Frontal cortex (tissue), 4 donors: Measurements from ENCODE around the gene SMCR8. TPM values are rescaled to one million over a fixed set of nuclear protein-coding genes. Genes with fewer than 3 reads are reported as not detected.

Source experiments
- DNase-seq, 2 donors: peaks; one replicate each; pipeline ENCODE4 v3.0.0; 2012; ENCODE audit warnings: low spot score in 2 of 2
- FAIRE-seq: peaks from 2 replicates; lab custom pipeline; 2012; peaks lifted over from hg19 to GRCh38; lab: Jason Lieb, UNC
- total RNA-seq: library from RNA; depleted of rRNA; stranded (reverse); fragments of >200 nt; gene quantifications from one replicate; pipeline ENCODE4 v1.2.3, GENCODE V29; 2014
- donor health status: control.
- donor health status: control.
- donor health status: control.

Gene SMCR8
- total RNA-seq, 1 donor from 2014 or later = 10.6 TPM

- FAIRE-seq (no peak), DNase-seq (no peak)
Measured at GRCh38 chr17:18314059-18314730, 898 bp upstream of the SMCR8 start.

GRCh38 chr17:18315562-18315922, 449 bp downstream of the SMCR8 start:
- DNase-seq (no peak), FAIRE-seq (no peak)

GRCh38 chr17:18315961-18316360, 868 bp downstream of the SMCR8 start:
- FAIRE-seq (no peak), DNase-seq (no peak)

- no peak for FAIRE-seq
- no peak for DNase-seq
Measured at GRCh38 chr17:18318117-18318516, 3.0 kb downstream of the SMCR8 start.

DNA sequence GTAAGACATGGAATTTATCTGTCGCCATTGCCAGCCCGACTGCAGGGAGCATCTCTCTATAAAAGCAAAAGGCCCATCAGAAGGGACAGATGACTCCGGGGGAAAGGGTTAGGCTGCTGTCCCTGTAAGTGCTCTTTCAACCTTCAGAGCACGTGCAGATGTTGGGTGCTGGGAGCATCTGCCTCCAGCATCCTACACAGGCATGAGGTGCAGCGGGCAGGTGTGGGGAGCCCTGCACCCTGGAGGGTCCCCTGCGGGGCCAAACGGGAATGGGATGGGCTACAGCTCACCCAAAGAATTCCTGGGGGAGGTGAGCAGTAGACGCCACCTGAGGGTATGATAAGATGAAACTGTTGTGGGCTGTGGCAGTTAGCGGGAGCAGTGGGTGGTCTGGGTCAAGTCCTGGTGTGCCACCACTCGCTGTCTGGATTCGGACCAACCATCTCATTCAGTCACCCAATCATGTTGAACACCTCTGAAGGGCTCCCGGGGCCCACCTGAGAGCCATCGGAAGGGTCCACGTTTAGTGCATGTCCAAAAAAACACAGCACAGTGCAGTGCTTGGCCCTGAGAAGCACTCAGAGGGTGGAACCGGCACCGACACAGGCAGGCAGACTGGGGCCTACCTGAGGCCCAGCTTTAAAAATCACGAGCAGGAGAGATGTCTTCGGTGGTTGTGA, 3.8 kb downstream of the SMCR8 start:
- FAIRE-seq = no peak
- no peak for DNase-seq

DNA sequence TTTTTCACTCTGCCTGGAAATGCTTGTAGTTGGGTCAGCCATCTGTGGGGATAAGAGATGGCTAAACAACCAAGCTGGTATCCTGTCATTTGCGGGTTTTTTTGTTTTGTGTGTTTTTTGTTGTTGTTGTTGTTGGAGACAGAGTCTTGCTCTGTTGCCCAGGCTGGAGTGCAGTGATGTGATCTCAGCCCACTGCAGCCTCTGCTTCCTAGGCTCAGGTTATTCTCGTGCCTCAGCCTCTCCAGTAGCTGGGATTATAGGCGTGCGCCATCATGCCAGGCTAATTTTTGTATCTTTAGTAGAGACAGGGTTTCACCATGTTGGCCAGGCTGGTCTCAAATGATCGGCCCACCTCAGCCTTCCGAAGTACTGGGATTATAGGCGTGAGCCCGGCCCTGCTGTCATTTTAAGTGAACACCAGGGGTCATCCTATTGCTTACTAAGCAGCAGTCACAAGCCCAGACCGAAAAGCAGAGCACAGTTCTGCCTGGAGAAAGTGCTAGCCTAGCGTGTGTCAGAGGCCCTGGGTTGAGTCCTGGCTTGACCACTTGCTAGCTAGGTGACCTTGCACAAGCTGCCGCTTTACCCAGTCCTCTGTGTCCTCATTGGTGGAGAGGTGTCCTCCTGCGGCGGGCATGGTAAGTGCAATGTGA, 4.6 kb downstream of the SMCR8 start:
- no peak for FAIRE-seq
- DNase-seq = no peak

DNA sequence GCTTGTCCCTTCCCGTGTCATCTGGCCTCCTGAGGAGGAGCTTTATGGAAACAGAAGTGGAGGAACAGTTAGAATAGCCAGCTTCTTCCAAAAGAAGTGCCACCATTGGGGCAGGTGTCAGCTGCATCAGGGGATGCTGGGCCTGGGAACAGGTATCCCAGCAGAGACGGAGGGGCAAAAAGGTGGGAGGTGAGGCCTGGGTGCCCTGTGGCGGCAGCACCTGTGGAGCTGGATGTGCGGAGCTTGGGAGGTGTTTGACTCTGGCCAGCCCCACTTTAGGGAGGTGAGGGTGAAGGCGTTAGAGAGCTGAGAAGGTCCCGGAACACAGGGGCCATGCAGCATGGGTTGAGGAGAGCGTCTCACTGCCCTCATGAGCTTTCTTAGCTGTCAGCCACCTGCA, 5.2 kb downstream of the SMCR8 start:
- DNase-seq (no peak), FAIRE-seq (no peak)

DNA sequence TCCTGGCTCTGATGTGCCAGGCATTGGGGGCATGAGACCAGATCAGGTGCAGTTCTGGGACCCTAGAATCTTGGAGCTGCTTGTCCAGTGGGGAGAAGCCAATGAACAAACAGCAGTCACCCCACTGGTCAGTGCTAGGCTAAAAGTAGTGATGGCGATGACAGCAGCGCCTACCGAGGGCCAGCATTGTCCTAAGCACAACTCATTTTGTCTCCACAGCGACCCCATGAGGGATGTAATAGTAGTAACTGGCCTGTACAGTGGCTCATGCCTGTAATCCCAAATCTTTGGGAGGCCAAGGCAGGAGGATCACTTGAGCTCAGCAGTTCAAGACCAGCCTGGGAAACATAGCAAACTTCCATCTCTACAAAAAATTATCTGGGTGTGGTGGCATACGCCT, 6.2 kb downstream of the SMCR8 start:
- no peak for FAIRE-seq
- no peak for DNase-seq

DNA sequence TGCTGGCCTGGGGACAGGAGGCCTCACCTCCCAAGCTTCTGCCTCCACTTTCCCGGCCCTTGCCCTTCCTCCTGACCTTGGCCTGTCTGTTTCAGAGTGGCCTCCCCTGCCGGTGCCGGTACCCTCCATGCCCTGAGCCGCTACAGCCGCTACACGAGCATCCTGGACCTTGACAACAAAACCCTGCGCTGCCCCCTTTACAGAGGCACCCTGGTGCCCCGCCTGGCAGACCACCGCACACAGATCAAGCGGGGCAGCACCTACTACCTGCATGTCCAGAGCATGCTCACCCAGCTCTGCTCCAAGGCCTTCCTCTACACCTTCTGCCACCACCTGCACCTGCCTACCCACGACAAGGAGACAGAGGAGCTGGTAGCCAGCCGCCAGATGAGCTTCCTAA, 7.4 kb downstream of the SMCR8 start:
- FAIRE-seq = no peak
- no peak for DNase-seq

GRCh38 chr17:18323007-18323406, 7.9 kb downstream of the SMCR8 start:
- FAIRE-seq (no peak), DNase-seq (no peak)

DNA sequence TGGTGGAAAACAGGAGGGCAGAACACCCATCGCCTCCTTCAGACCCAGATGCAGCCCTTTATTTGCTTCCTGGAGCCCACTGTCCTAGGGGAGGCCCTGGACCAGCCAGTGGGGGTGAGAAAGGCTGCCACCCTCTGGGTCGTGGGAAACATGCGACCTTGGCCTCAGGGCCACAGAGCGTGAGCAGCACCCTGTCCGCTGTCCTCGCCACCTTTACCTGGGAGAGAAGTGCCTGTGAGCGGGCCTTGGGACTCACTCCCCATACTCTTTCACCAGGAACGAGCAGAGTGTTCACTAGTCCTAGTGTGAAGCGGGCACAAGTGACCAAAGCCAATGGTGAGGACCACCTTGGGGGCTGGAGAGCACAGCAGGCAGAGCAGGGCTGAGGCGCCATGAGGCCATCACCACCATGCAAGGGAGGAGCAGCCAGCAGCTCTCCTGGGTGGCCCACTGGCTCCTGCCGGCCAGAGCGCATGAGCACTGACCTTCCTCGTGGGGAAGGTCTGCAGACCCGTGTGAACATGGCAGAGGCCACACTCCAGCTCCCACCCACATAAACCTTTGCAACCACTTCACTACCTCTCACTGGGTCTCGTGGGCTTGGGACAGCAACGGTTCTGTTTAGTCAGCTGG, 8.5 kb downstream of the SMCR8 start:
- DNase-seq (no peak), FAIRE-seq (no peak)

GRCh38 chr17:18324140-18325050, 9.3 kb downstream of the SMCR8 start:
- DNase-seq (no peak), FAIRE-seq (no peak)

- FAIRE-seq = no peak
- DNase-seq = no peak
Measured at GRCh38 chr17:18326039-18326438, 10.9 kb downstream of the SMCR8 start.

DNA sequence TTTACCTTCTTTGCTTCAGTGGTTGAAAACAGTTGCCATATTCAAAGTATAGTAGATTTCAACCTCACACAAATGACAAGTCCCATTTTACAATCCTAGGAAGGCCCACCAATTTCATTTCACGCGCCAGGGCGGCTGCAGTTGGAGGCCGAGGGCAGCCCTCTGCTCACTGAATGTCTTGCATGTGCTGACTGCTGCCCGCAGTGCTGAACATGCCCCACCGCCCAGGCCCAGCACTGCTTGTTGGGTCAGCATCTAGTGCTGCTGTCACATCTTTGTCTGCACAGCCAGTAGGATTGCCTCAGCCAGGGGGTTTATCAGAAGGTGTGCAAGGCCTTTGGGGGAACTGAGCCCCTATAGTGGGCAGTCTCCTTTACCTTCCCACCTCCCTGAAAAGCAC, 11.5 kb downstream of the SMCR8 start:
- DNase-seq (no peak), FAIRE-seq (no peak)

DNA sequence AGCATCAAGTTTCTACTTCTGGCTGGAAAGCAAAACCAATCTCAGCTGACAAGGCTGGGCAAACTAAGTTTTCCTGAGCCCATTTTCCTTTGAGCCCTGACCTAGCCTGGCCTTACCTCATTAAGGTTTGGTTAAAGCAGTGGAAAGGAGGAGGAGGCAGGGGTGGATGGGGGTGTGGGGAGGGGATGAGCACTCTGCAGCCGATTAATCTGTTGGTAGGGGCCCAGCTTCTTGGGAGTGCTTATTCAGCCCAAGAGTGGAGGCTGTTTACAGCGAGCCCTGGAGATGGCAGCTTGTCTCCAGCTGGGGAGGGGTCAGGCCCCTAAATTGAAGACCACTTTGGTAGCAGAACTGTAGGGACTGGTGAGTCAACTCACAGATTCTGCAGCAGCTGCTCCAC, 12.0 kb downstream of the SMCR8 start:
- DNase-seq = no peak
- FAIRE-seq = no peak

DNA sequence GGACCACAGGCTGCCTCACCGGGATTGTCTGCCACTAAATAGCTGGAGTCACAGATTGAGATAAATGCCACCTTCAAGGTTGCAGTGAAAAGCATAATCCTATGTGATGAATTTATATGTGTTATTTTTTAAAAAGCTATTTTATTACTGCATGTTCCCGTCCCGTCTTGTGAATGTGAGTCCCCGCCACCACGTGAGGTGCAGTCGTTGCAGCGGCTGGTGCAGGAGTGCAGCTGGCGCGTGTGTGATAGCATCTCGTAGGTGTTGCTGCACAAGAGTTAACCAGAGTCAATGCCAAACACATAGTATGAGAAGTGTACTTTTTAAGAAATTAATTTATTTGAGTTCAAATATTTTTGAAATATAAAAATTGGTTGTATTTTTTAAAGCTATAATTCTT, 12.5 kb downstream of the SMCR8 start:
- no peak for DNase-seq
- FAIRE-seq = no peak

- DNase-seq (no peak), FAIRE-seq (no peak)
Measured at GRCh38 chr17:18328643-18329204, 13.6 kb downstream of the SMCR8 start.

DNA sequence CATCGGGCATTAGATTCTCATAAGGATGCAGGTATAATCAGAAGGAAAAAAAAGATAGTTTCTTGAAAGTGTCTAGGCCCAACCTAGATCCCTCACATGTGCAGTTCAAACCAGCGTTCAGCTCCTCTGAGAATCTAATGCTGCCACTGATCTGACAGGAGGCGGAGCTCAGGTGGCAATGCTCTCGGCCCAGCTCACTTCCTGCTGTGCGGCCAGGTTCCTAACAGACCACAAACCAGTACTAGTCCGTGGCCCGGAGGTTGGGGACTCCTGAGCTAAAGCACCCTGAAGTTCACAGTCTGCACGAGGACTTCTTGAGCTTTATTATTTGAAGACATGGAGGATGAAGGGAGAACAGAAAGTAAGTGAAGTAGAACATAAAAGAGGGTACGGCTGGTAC, 16.8 kb downstream of the SMCR8 start:
- FAIRE-seq (no peak), DNase-seq (no peak)

DNA sequence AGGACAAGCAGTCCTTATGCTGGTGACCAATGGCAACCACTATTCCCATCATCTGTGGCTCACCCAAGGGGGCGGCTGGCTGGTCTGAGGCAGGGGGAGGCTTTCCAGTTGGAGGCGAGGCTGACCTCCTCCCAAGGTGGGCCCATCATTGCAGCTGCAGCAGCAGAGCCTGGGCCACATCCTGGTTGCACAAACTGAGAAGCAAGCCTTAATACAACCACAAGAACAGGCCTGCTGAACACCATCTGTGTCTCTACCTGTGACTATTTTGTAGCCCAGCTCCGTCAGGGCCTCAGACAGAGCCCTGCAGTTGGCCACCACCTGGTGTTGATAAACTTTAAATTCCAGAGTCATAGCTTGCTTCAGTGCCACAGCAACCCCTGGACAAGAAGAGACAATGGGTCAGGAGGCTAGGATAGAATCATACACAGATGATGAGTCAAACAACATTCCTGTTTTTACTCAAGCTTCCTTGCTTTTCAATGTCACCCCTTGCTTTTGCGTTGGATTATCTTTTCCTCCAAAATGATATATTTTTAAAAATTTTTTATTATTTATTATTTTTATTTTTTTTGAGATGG, 17.9 kb downstream of the SMCR8 start:
- no peak for FAIRE-seq
- no peak for DNase-seq
